Endothelial cell of umbilical vein (primary cell): ENCODE data around the gene PLEKHA3. TPM values are rescaled to one million over a fixed set of nuclear protein-coding genes. Genes with fewer than 3 reads are reported as not detected.

Experiments used
- BruUV-seq: library from RNA; stranded (reverse); fragments of 400-500 nt; replicated peaks from 2 replicates; lab custom pipeline; 2021; lab: Mats Ljungman, UMichigan
- CTCF ChIA-PET: fragments of 300-600, 350-600 bp; sonication (Branson Sonifier 250); formaldehyde crosslinking; loops from one replicate; lab custom pipeline; 2021; ENCODE audit warnings: antibody characterized with exemption, inconsistent platforms; lab: Charles Lee
- POLR2A ChIA-PET: fragments of 300-600, 350-600 bp; sonication (Branson Sonifier 250); formaldehyde crosslinking; loops from one replicate; lab custom pipeline; 2021; ENCODE audit warnings: antibody characterized with exemption, inconsistent platforms; lab: Charles Lee
- DNase-seq: peaks from one replicate; pipeline ENCODE4 v3.0.0-alpha.2; 2011; ENCODE audit warnings: low read depth, low spot score
- FAIRE-seq: peaks from 2 replicates; lab custom pipeline; 2011; peaks lifted over from hg19 to GRCh38; lab: Jason Lieb, UNC
- H2AFZ ChIP-seq: 2 replicates; pipeline ENCODE4 v1.6.0; 2012; ENCODE audit warnings: low read depth, low read length, control low read depth, inconsistent platforms
- H3K27ac ChIP-seq: 2 replicates; pipeline ENCODE4 v1.5.1; 2011; ENCODE audit warnings: low read depth, mild to moderate bottlenecking, control low read depth, low read length, moderate library complexity; ENCODE audit not compliant: insufficient read depth
- H3K27me3 ChIP-seq, 2 experiments: 2 replicates each; pipeline versions ENCODE4 v1.6.0 to v1.6.1; 2011; ENCODE audit warnings: low read length in 2 of 2, mixed read lengths in 1 of 2; ENCODE audit not compliant: control insufficient read depth in 2 of 2, insufficient read depth in 2 of 2
- H3K36me3 ChIP-seq, 2 experiments: 2 replicates in 1 of 2; 3 replicates in 1 of 2; pipeline ENCODE4 v1.5.1; 2011; ENCODE audit warnings: low read length in 2 of 2, mild to moderate bottlenecking in 1 of 2, moderate library complexity in 1 of 2; ENCODE audit not compliant: control insufficient read depth in 2 of 2, insufficient read depth in 2 of 2; ENCODE audit errors: extremely low read depth in 1 of 2
- H3K4me1 ChIP-seq: 3 replicates; pipeline ENCODE4 v1.5.1; 2011; ENCODE audit warnings: mild to moderate bottlenecking, low read length; ENCODE audit not compliant: control insufficient read depth, insufficient read depth; ENCODE audit errors: extremely low read depth
- H3K4me2 ChIP-seq: 2 replicates; pipeline ENCODE4 v1.6.1; 2011; ENCODE audit warnings: low read length, control low read depth, mixed read lengths; ENCODE audit not compliant: insufficient read depth
- H3K4me3 ChIP-seq, 3 experiments: fragments of 200-600 bp in 1 of 3; sonication (generic), shearing (Covaris generic) in 1 of 3; replicated peaks in 1 of 3; 2 replicates each; pipeline ENCODE4 v1.5.1; 2011 to 2016; ENCODE audit warnings: control low read depth in 3 of 3, low read length in 3 of 3, mild to moderate bottlenecking in 2 of 3, inconsistent platforms in 1 of 3, low read depth in 1 of 3, moderate library complexity in 1 of 3; ENCODE audit not compliant: insufficient read depth in 1 of 3
- H3K79me2 ChIP-seq: 2 replicates; pipeline ENCODE4 v1.6.0; 2012; ENCODE audit warnings: low read length, inconsistent platforms; ENCODE audit not compliant: control insufficient read depth, insufficient read depth
- H3K9ac ChIP-seq: replicated peaks from 2 replicates; pipeline ENCODE3; 2011; ENCODE audit warnings: low read length, control low read depth; ENCODE audit not compliant: insufficient read depth; ENCODE audit errors: extremely low read depth
- H3K9me1 ChIP-seq: replicated peaks from 3 replicates; pipeline ENCODE4 v1.6.0; 2011; ENCODE audit warnings: mild to moderate bottlenecking, low read length; ENCODE audit not compliant: control insufficient read depth, insufficient read depth; ENCODE audit errors: extremely low read depth
- H3K9me3 ChIP-seq: replicated peaks from 2 replicates; pipeline ENCODE4 v1.5.1; 2012; ENCODE audit warnings: low read length, inconsistent platforms; ENCODE audit not compliant: control insufficient read depth, insufficient read depth
- H4K20me1 ChIP-seq: replicated peaks from 2 replicates; pipeline ENCODE3; 2011; ENCODE audit warnings: mild to moderate bottlenecking, low read length; ENCODE audit not compliant: control insufficient read depth, insufficient read depth; ENCODE audit errors: extremely low read depth
- EZH2 ChIP-seq: IDR thresholded peaks from 2 replicates; pipeline ENCODE4 v1.6.1; 2012; ENCODE audit warnings: borderline replicate concordance, low read depth, mild to moderate bottlenecking, moderate library complexity, low read length, inconsistent platforms; ENCODE audit not compliant: severe bottlenecking
- FOS ChIP-seq: IDR thresholded peaks from 2 replicates; pipeline ENCODE4 v1.6.1; 2011; ENCODE audit warnings: mild to moderate bottlenecking, low read length, moderate library complexity, borderline replicate concordance; ENCODE audit not compliant: insufficient read depth
- GATA2 ChIP-seq: IDR thresholded peaks from 2 replicates; pipeline ENCODE4 v1.7.0; 2011; ENCODE audit warnings: low read depth, mild to moderate bottlenecking, moderate library complexity, mixed read lengths, low read length; ENCODE audit not compliant: insufficient read length, insufficient read depth
- JUN ChIP-seq: IDR thresholded peaks from 2 replicates; pipeline ENCODE4 v1.6.1; 2011; ENCODE audit warnings: borderline replicate concordance, low read depth; ENCODE audit not compliant: insufficient read length, insufficient read depth
- MYC ChIP-seq: IDR thresholded peaks from one replicate; pipeline ENCODE4 v1.6.1; 2011; ENCODE audit warnings: mild to moderate bottlenecking, low read depth, low read length
- POLR2A ChIP-seq: IDR thresholded peaks from 2 replicates; pipeline ENCODE4 v1.6.1; 2012; ENCODE audit warnings: low read depth, mild to moderate bottlenecking, control low read depth, low read length
- POLR2AphosphoS5 ChIP-seq: IDR thresholded peaks from 2 replicates; pipeline ENCODE4 v1.6.1; 2012; ENCODE audit warnings: low read depth, mild to moderate bottlenecking, control low read depth, low read length, moderate library complexity; ENCODE audit not compliant: insufficient read depth
- dilution Hi-C: fragments of 300-500 bp; cut with MboI; formaldehyde crosslinking; loops from one replicate; pipeline ENCODE4 v1.15.0; 2019; ENCODE audit warnings: low sequenced_read_pairs; ENCODE audit not compliant: extremely low pct_ligation_motif_present
- intact Hi-C: fragments of 100-400 bp; cut with micrococcal nuclease; formaldehyde crosslinking; loops from one replicate; pipeline ENCODE4 v1.10.0; 2022
- polyA plus RNA-seq, 4 experiments: library from polyadenylated mRNA; depleted of rRNA in 3 of 4; stranded (reverse) in 3 of 4; unstranded in 1 of 4; fragments of >200 nt; gene quantifications; 2 replicates each; pipeline versions ENCODE4 v1.2.1 to v1.2.3, GENCODE V29; 2011 to 2012; ENCODE audit warnings: missing spikeins in 1 of 4
- total RNA-seq: library from RNA; stranded (reverse); gene quantifications from 2 replicates; pipeline ENCODE4 v1.2.3, GENCODE V29; 2021
- TF ChIP-seq, protein P1 (sequence below), 2 donors: IDR thresholded peaks; 1 replicate in 1 of 2; 2 replicates in 1 of 2; pipeline ENCODE4 v1.5.1; 2011; ENCODE audit warnings: low read length in 2 of 2, mild to moderate bottlenecking in 2 of 2, moderate library complexity in 2 of 2, control low read depth in 1 of 2, inconsistent platforms in 1 of 2, low read depth in 1 of 2; ENCODE audit not compliant: insufficient read depth in 1 of 2; ENCODE audit errors: extremely low read depth in 1 of 2
- TF ChIP-seq, protein P2 (sequence below): IDR thresholded peaks from 2 replicates; pipeline ENCODE4 v1.6.1; 2011; ENCODE audit not compliant: insufficient read depth, insufficient read length

The PLEKHA3 gene
- total and polyA plus RNA-seq, 2 donors (not counting 3 experiments of a cell fraction or from before 2014, with no cell fraction given), result 4.1 to 24.6 TPM

GRCh38 chr2:178510384-178510783 is 30.1 kb downstream of the PLEKHA3 start:
- H4K20me1 ChIP-seq, result no peaks in the 10 kb centered on the region
- intact Hi-C loops (no loop called here), dilution Hi-C loops (no loop called here)
- no peak overlapping the region for H2AFZ ChIP-seq
- H3K4me2 ChIP-seq, result no peak overlapping the region
- no TSS peak for BruUV-seq
- H3K79me2 ChIP-seq, result no peaks in the 10 kb centered on the region
- DNase-seq, result no peak
- no peak overlapping the region for H3K27ac ChIP-seq
- no peaks in the 10 kb centered on the region for H3K36me3 ChIP-seq
- no peak for TF ChIP-seq EZH2
- no peak for TF ChIP-seq POLR2A
- no peak for TF ChIP-seq JUN
- H3K9me3 ChIP-seq, result no peaks in the 10 kb centered on the region
- H3K4me3 ChIP-seq, result no peak overlapping the region
- no peak for FAIRE-seq
- no peak overlapping the region for H3K9ac ChIP-seq
- no peaks in the 10 kb centered on the region for H3K9me1 ChIP-seq
- H3K27me3 ChIP-seq, result no peaks in the 10 kb centered on the region
- CTCF ChIA-PET, result no interaction called here
- POLR2A ChIA-PET, result no interaction called here
- H3K4me1 ChIP-seq, result no peaks in the 10 kb centered on the region

- Histone ChIP-seq H3K9me1 (no peaks in the 10 kb centered on the region), H3K4me2 (no peak overlapping the region), H3K27ac (no peak overlapping the region), H2AFZ (no peak overlapping the region), H3K27me3 (no peaks in the 10 kb centered on the region), H3K4me1 (no peaks in the 10 kb centered on the region), H3K36me3 (no peaks in the 10 kb centered on the region), H3K79me2 (no peaks in the 10 kb centered on the region), H4K20me1 (no peaks in the 10 kb centered on the region), H3K4me3 (no peak overlapping the region), H3K9me3 (no peaks in the 10 kb centered on the region), H3K9ac (no peak overlapping the region)
- intact Hi-C loops, result no loop called here
- ChIA-PET POLR2A (no interaction called here), CTCF (no interaction called here)
- dilution Hi-C loops, result no loop called here
- no peak for DNase-seq
- no peak for FAIRE-seq
- no TSS peak for BruUV-seq
- no peak for TF ChIP-seq GATA2
- no peak for TF ChIP-seq EZH2
- TF ChIP-seq, protein P1, sequence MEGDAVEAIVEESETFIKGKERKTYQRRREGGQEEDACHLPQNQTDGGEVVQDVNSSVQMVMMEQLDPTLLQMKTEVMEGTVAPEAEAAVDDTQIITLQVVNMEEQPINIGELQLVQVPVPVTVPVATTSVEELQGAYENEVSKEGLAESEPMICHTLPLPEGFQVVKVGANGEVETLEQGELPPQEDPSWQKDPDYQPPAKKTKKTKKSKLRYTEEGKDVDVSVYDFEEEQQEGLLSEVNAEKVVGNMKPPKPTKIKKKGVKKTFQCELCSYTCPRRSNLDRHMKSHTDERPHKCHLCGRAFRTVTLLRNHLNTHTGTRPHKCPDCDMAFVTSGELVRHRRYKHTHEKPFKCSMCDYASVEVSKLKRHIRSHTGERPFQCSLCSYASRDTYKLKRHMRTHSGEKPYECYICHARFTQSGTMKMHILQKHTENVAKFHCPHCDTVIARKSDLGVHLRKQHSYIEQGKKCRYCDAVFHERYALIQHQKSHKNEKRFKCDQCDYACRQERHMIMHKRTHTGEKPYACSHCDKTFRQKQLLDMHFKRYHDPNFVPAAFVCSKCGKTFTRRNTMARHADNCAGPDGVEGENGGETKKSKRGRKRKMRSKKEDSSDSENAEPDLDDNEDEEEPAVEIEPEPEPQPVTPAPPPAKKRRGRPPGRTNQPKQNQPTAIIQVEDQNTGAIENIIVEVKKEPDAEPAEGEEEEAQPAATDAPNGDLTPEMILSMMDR (IDR thresholded peaks at IDR 0.05; ENCODE audit: extremely low read depth in 1 of 2, insufficient read depth in 1 of 2, low read depth in 1 of 2, low read length in 2 of 2), result no peak
- TF ChIP-seq MYC, result no peak
- no peak for TF ChIP-seq JUN
- no peak for TF ChIP-seq FOS
- TF ChIP-seq, protein P2, sequence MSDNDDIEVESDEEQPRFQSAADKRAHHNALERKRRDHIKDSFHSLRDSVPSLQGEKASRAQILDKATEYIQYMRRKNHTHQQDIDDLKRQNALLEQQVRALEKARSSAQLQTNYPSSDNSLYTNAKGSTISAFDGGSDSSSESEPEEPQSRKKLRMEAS, result no peak
- TF ChIP-seq POLR2AphosphoS5, result no peak
- no peak for TF ChIP-seq POLR2A
Measured at GRCh38 chr2:178512484-178512883, 32.2 kb downstream of the PLEKHA3 start.
